PC-3 (cell line): ENCODE measurements around the gene SLC34A1. TPM values are rescaled to one million over a fixed set of nuclear protein-coding genes. Genes with fewer than 3 reads are reported as not detected.

Experiments used
- ATAC-seq: fragments of 200-7000 bp; cut with Tn5 transposase; 2 replicates; pipeline ENCODE4 v1.9.1; 2020; ENCODE audit warnings: mild to moderate bottlenecking, moderate library complexity
- BruUV-seq: library from RNA; stranded (reverse); fragments of 400-500 nt; replicated peaks from 2 replicates; lab custom pipeline; 2021; lab: Mats Ljungman, UMichigan
- CTCF ChIA-PET: fragments of 300-600 bp; sonication (Branson Sonifier 250); formaldehyde crosslinking; loops from one replicate; lab custom pipeline; 2022; ENCODE audit warnings: antibody characterized with exemption; lab: Charles Lee
- POLR2A ChIA-PET: fragments of 300-600 bp; sonication (Branson Sonifier 250); formaldehyde crosslinking; loops from one replicate; lab custom pipeline; 2022; ENCODE audit warnings: antibody characterized with exemption; ENCODE audit not compliant: unreplicated experiment; lab: Charles Lee
- DNase-seq: peaks from one replicate; pipeline ENCODE4 v3.0.0-alpha.2; 2015
- H2AFZ ChIP-seq: fragments of 300-600 bp; sonication (generic); 2 replicates; pipeline ENCODE4 v1.6.0; 2016; ENCODE audit warnings: antibody characterized with exemption, low read length
- H3F3A ChIP-seq: fragments of 300-600 bp; sonication (generic); one replicate; pipeline ENCODE4 v1.6.0; 2017; ENCODE audit warnings: antibody characterized with exemption, low read length, control low read depth, mild to moderate bottlenecking; ENCODE audit not compliant: unreplicated experiment
- H3K27ac ChIP-seq: fragments of 300-600 bp; sonication (generic); 2 replicates; pipeline ENCODE4 v1.5.1; 2016; ENCODE audit warnings: mild to moderate bottlenecking, low read length
- H3K27me3 ChIP-seq: fragments of 300-600 bp; sonication (generic); 2 replicates; pipeline ENCODE4 v1.6.1; 2016; ENCODE audit warnings: low read length, mixed read lengths
- H3K36me3 ChIP-seq: fragments of 300-600 bp; sonication (generic); 2 replicates; pipeline ENCODE4 v1.6.1; 2016; ENCODE audit warnings: low read depth, mixed run types, low read length, mixed read lengths
- H3K4me1 ChIP-seq: fragments of 300-600 bp; sonication (generic); 2 replicates; pipeline ENCODE4 v1.5.1; 2016; ENCODE audit warnings: low read length; ENCODE audit not compliant: insufficient read depth
- H3K4me2 ChIP-seq: fragments of 300-600 bp; sonication (generic); 2 replicates; pipeline ENCODE4 v1.6.0; 2016; ENCODE audit warnings: low read length
- H3K4me3 ChIP-seq: fragments of 300-600 bp; sonication (generic); 2 replicates; pipeline ENCODE4 v1.5.1; 2016; ENCODE audit warnings: mild to moderate bottlenecking, low read length, mixed read lengths
- H3K79me2 ChIP-seq: fragments of 300-600 bp; sonication (generic); 2 replicates; pipeline ENCODE4 v1.6.1; 2017; ENCODE audit warnings: low read length, mixed read lengths
- H3K9ac ChIP-seq: fragments of 300-600 bp; sonication (generic); 2 replicates; pipeline ENCODE4 v1.6.0; 2016; ENCODE audit warnings: mild to moderate bottlenecking, low read length
- H3K9me2 ChIP-seq: fragments of 300-600 bp; sonication (generic); replicated peaks from 2 replicates; pipeline ENCODE4 v1.6.1; 2016; ENCODE audit warnings: mixed run types, low read length, mixed read lengths
- H3K9me3 ChIP-seq: fragments of 300-600 bp; sonication (generic); 2 replicates; pipeline ENCODE4 v1.6.1; 2016; ENCODE audit warnings: low read length, mixed read lengths
- H4K20me1 ChIP-seq: fragments of 300-600 bp; sonication (generic); 2 replicates; pipeline ENCODE4 v1.6.1; 2016; ENCODE audit warnings: low read length, mixed read lengths
- CTCF ChIP-seq: fragments of 300-600 bp; sonication (generic); conservative IDR thresholded peaks from 2 replicates; pipeline ENCODE4 v1.5.1; 2017; ENCODE audit warnings: antibody characterized with exemption, low read depth, mild to moderate bottlenecking, low read length
- EZH2 ChIP-seq: fragments of 300-600 bp; sonication (generic); IDR thresholded peaks from one replicate; pipeline ENCODE4 v1.6.1; 2017; ENCODE audit warnings: antibody characterized with exemption, mild to moderate bottlenecking, low read length; ENCODE audit not compliant: unreplicated experiment
- EZH2phosphoT487 ChIP-seq: fragments of 300-600 bp; sonication (generic); IDR thresholded peaks from 2 replicates; pipeline ENCODE4 v1.6.1; 2018; ENCODE audit warnings: mild to moderate bottlenecking, antibody characterized with exemption, low read length, borderline replicate concordance
- intact Hi-C: fragments of 100-400 bp; cut with micrococcal nuclease; formaldehyde crosslinking; loops from 2 replicates; pipeline ENCODE4 v1.9.0; 2023
- total RNA-seq: library from RNA; depleted of rRNA; stranded (reverse); fragments of >200 nt; gene quantifications from 2 replicates; pipeline ENCODE4 v1.2.3, GENCODE V29; 2014

Gene SLC34A1
- total RNA-seq, 1 experiment from 2014 or later, result 0.07 TPM

- Histone ChIP-seq H4K20me1 (no peaks in the 10 kb centered on the region), H3K79me2 (no peaks in the 10 kb centered on the region), H3K9me2 (no peaks in the 10 kb centered on the region), H3K36me3 (no peaks in the 10 kb centered on the region), H3K4me2 (peak overlapping the region; percentile 96), H2AFZ (peak overlapping the region; percentile 78), H3K4me1 (peaks cover 6% of the 10 kb centered on the region), H3K27me3 (no peaks in the 10 kb centered on the region), H3K9me3 (no peaks in the 10 kb centered on the region), H3K27ac (peak overlapping the region; percentile 29; the same call in 1 of the 2 replicates), H3F3A (no peaks in the 10 kb centered on the region), H3K9ac (peak overlapping the region; percentile 72), H3K4me3 (peak overlapping the region; percentile 74)
- ATAC-seq (no peak), DNase-seq (no peak)
- TF ChIP-seq EZH2, result no peak
- no peak for TF ChIP-seq EZH2phosphoT487
- TF ChIP-seq CTCF, result no peak
- intact Hi-C loops, result no loop called here
- ChIA-PET POLR2A (interaction anchor here (0.6 kb wide), 1 partner anchor 31 kb away, joined by 3 read pairs; no protein-coding TSS in a partner anchor), CTCF (interaction anchor here (0.5 to 3.2 kb wide), 14 partner anchors 11 to 245 kb away, joined by 3 to 35 read pairs (median 7); partner anchors contain the start of gene GRK6)
- BruUV-seq, result TSS peak; percentile 66
Observed at GRCh38 chr5:177371120-177372033, 12.9 kb upstream of the SLC34A1 start.

GRCh38 chr5:177372034-177372896 lies 12.0 kb upstream of the SLC34A1 start:
- no peak overlapping the region for H3K4me2 ChIP-seq
- CTCF ChIA-PET, result interaction anchor here (0.6 to 3.2 kb wide), 3 partner anchors 18 to 100 kb away, joined by 3 to 35 read pairs (median 3); no protein-coding TSS in a partner anchor
- no peak for ATAC-seq

More at GRCh38 chr5:177372034-177372896, 12.0 kb upstream of the SLC34A1 start:
- no peak overlapping the region for H2AFZ ChIP-seq
- H3K27me3 ChIP-seq, result no peaks in the 10 kb centered on the region
- DNase-seq, result no peak
- no TSS peak for BruUV-seq
- H3K4me3 ChIP-seq, result no peak overlapping the region
- H3F3A ChIP-seq, result no peaks in the 10 kb centered on the region
- no peak overlapping the region for H3K9ac ChIP-seq
- peaks cover 6% of the 10 kb centered on the region for H3K4me1 ChIP-seq
- no peaks in the 10 kb centered on the region for H4K20me1 ChIP-seq
- TF ChIP-seq CTCF (no peak), EZH2phosphoT487 (no peak), EZH2 (no peak)
- no peaks in the 10 kb centered on the region for H3K79me2 ChIP-seq
- no peaks in the 10 kb centered on the region for H3K36me3 ChIP-seq
- H3K9me3 ChIP-seq, result no peaks in the 10 kb centered on the region
- POLR2A ChIA-PET, result no interaction called here
- no peak overlapping the region for H3K27ac ChIP-seq
- H3K9me2 ChIP-seq, result no peaks in the 10 kb centered on the region
- intact Hi-C loops, result no loop called here
